HG02642 (cell line): ENCODE measurements around the gene SPI1.

ENCODE experiments used
- ATAC-seq: cut with Tn5 transposase; IDR thresholded peaks from one replicate; pipeline ENCODE4 v1.9.1; 2021; ENCODE audit warnings: mild to moderate bottlenecking; ENCODE audit not compliant: unreplicated experiment, poor library complexity

SPI1 gene

DNA sequence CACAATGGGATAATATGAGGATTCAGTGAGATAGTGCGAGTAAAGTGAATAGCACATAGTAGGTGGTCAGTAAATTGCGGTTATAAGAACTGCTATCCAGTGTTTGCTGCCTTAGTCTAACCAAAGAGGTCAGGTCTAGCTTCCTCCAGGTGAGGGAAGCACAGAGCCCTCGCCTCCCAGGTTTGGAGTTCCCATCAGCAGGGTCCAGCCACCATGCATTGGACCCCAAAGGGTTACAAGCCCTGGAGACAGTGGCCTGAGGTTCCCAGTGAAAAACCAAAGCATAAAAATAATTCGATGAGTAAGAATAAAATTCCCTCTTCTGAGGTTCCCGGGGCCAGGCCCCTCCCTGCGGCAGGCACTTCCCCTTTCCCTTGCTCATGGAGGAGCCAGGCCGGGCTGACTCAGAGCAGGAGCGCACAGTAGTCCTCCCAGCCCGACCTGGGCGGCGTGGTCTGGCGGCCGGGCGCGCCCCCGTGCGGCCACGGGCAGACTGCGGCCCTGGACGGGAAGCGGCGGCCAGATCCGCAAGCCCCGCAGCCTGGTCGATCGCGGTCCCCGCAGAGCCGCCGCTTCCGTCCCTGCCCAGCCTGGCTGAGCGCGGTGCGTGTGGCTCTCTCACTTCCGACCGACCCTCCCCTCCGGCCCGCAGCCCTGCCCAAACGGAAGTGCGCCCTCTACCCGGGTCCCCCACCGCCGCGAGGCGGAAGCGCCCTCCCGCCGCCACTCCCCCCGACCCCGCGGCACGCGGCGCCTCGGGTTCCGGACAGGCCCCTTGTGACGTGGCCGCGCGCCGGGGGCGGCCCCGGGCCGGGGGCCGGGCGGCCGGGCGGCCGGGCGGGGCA lies 29.6 kb upstream of the SPI1 start, which contains the start of gene SLC39A13:
Gene SLC39A13 (plus strand): TSS at position 845 of the 845 bp plus-strand sequence. CDS start 1,505 bp downstream, outside the sequence.
- ATAC-seq, result peak; percentile 82

DNA sequence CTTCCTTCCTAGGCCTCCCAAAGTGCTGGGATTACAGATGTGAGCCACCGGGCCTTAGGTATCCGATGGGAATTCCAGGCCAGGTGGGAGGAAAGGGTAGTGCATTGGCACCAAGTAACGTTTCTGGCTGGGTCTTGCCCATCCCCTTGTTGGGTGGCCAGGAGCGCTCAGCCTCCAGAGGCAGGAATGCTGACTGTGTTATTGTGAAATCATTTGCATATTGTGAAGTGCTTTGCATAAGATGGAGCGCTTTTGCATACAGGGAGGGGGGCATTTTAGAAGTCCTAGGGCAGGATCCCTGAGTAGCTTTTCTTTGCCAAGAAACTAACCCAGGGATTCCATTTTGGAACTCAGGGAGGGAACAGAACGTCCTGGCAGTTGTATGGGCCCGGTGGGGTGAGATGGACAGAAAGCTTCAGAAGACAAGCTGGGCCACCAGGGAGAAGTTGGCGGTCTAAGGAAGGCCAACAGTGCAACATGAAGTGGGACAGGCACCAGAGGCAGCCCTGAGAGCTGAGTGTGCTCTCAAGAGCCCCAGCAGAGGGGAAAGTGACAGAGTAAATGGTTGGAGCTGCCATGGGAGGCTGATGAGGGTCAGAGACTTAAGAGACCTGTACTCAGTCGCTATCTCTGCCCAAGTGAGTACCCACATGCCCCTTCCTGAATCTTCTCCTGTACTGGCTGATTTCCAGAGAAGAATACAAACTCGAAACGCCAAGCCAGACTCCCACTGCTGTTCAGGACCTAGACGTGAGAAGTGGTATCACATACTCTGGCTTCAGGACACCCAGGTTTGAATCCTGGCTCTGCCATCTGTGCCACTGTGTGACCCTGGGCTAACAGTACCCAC lies 28.8 kb upstream of the SPI1 start:
- ATAC-seq, result no peak

DNA sequence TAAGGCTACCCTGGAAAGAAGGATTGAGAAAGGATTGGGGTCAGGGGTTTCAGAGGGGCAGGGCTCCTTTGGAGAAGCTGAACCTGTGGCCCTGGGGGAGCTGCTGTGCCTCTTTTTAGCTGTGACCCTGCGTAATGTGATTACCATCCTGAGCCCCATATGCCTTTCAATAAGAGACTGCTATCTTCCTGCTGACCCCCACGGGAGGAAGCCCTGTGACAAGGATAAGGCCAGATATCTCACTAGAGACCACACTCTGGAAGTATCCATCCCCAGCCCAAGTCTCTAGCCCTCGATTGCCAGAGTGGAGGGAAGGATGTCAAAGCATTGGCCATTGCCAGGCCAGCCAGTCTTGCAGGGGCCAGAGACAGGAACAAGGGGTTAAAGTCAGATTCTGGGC lies 25.2 kb upstream of the SPI1 start:
- no peak for ATAC-seq

DNA sequence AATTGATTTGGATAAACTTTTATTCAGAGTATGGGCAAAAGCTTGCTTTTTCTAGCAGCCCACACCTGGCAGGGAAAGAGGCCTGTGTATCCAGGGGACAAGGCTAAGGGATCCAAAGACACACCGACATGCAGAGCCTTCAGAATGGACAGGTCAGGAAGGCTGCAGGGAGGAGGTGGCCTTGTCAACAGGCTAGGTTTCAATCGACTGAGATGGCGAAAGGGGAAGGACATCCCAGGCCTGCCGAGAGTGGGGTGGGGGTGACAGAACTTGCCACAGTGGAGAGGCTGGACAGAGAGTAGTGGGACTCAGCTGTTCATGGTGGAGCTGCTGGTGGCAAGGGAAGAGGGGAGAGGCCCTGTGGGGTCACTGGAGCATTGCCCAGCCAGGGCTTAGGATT lies 24.8 kb upstream of the SPI1 start:
- ATAC-seq, result no peak

DNA sequence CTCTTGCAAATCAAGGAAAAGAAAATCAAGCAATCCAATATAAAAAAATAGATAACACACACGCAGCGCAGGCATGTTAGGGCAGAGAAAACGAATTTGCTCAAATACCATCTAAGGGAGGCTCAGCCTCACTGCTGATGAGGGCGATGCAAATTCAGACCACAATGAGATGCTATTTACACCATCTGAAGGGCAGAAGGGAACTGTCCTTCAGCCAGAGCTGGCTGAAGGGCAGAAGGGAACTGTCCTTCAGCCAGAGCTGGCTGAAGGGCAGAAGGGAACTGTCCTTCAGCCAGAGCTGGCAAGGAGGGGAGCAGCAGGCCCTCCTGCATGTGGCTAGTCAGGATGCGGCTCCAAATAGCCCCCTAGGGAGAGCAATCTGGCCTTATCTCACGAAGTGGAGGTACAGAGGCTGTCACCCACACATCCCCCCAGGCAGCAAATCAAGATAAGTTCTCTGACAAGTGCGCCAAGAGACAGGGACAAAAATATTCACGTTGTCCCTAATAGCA lies 22.5 kb upstream of the SPI1 start:
- peak; percentile 60 for ATAC-seq

DNA sequence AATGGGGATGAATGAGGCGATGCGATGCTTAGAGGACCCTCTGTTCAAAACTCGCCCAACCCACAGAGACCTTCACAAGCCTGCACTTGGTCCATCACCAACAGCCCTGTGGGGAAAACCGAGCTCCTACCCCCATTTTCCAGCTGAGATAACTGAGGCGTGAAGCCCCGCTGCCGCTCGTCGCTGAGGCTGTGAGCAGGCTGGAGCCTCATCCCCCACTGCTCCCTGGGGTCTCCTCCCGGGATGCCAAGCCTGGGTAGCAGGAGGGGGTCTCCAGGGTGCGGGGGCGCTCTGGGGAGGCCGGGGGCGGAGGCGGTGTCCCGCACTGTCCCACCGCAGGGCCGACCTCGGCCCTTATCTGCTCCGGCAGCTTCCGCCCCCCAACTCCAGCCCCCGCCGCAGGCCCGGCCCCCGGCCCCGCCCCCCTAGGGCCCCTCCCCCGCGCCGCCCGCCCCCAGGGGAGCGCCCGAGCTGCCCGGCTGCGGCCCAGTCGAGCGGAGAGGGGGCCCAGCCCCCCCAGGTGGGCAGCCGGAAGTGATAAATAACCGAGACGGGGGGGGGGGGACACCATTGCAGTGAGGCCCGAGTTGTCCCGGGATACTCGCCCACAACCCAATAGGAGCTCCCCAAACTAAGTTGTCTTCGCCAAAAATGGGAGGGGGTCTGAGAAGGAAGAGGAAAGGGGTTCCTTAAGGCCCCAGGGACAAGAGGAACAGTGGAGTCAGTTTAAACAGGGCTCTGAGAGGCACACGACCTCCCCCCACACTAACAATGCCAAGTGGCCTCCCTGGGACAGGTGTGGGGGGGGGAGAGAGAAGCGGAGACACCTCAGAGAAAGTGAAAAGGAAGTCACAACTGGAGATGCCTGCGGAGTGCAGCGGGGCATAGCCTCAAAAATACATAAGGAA lies 21.8 kb upstream of the SPI1 start:
- peak; percentile 60 for ATAC-seq

DNA sequence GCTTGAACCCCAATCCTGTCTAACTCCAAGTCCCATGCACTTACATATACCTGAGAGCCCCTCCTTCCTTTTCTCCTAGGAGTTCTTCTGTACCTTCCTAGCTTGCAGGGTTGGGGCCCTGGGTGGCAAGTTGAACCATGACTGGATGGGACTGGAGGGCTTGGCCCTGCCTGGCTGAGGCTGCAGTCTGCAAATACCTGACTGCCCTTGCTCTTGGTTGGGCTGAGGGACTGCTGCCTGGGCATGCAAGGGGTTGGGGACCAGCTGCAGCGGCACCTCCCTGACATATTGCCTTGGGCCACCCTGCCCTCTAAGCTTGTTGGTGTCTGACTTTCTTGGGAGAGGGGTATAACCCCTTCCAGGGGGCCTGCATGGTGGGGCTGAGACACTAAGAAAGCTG lies 20.2 kb upstream of the SPI1 start:
- no peak for ATAC-seq

DNA sequence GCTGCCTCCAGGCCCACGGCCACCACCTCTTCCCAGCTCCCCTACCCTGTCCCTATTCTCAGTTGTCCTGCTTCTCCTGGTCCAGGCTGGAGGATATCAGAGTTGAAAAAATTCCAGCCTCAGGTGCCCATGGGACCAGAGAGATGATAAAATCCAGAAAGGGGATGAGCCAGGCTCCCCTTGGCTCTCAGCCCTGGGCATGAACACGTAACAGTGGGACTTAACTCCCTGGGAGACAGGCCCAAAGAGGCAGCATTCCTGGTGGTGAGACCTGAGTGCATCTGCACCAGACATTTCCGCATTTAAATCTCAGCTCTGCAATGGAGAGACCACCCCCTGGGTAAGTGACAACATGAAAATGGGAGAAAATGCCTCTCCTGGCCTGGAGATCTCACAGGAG lies 19.7 kb upstream of the SPI1 start:
- no peak for ATAC-seq

DNA sequence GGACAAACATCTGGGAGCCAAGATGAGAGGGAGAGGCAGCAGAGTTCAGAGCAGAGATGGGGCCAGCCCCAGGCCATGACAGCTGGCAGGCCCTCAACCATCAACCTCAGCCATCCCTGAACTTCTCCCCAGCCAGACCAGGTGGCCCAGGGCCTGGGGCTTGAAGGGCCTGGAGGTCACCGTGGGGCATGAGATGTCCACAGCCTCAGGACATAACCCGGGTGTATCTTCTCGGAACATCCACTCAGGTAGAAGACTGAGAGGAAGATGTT lies 17.6 kb upstream of the SPI1 start:
- ATAC-seq, result no peak

DNA sequence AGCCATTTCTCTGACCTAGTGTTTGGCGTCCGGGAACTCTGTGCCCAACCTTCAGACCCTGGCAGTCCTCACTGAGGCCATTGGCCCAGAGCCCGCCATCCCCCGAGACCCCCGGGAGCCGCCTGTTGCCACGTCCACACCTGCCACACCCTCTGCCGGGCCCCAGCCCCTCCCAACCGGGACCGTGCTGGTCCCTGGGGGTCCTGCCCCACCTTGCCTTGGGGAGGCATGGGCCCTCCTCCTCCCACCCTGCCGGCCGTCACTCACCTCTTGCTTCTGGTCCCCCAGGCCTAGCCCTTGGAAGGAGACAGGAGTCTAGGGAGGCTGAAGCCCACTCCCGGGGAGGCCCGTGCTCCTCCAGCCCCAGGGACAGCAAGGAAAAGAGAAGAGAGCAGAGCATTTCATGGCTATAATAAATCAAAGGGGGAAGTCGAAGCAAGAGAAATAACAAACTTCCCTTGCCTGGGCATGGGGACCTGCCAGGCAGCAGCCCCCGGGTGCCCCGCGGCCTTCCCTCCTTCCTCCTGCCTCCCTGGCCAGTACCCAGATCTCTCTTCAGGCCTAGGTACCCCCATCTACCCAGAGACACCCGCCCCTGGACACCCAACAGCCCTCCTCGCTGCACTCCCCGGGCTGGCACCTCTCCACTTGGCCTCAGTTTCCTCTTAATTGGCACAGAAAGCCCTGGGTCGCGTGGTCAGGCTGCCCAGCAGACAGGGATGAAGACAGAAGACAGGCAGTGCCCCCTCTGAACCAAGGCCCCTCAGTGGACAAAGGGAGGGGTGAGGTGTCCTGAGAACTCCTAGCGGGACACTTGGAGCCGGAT lies 17.1 kb upstream of the SPI1 start:
- no peak for ATAC-seq

DNA sequence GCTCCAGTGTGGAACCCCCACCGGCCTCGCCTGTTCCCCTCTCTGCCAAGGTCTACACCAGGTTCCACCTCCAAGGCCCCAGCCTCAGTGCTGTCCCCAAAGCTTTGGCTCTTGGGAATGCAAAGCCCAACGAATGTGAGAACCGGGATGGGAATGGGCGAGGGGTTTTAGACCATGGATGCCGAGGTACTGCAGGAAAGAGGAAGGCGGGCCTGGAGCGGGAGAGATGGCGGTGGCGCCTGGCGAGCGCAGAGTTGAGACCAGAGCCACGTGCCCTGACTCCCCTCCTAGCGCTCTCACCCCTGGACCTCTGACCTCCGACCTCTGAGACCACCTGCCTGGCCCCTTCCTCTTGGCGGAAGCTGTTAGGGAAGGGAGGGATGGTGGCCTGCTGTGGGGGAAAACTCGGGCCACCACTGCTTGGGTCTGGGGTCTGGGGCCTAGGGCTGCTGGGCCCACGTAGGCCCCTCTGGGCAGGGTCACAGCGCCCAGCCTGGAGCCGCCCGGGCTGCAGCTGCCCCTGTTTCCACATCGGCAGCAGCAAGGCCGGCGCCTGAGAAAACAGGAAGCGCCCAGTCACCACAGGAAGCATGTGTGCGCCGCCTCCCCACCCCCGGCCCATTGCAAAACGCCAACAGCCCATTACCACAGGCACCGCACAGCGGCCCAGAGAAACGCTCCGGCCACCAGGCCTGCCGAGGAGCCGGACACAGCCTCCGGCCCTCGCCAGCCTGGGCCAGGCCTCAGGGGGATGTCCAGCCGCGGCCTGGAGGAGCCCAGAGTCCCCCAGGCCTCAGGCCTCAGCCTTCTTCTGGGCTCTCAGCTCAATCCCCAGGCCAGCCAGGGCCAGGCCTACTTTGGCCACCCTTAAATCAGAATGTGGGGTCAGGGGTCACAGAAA lies 16.2 kb upstream of the SPI1 start:
- ATAC-seq, result peak; percentile 54

DNA sequence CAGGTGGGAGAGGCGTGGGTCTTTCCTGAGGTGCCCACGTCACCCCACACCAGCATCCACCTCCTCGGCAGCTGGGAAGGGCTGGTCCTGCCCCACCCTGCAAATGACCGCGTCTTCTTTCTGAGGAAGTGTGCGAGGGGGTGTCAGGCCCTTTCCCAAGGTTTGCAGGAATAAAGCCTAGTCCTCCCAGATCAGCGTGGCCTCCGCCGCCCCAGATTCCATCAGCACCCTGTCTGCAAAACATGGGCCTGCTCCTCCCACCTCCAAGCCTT lies 15.6 kb upstream of the SPI1 start:
- no peak for ATAC-seq

DNA sequence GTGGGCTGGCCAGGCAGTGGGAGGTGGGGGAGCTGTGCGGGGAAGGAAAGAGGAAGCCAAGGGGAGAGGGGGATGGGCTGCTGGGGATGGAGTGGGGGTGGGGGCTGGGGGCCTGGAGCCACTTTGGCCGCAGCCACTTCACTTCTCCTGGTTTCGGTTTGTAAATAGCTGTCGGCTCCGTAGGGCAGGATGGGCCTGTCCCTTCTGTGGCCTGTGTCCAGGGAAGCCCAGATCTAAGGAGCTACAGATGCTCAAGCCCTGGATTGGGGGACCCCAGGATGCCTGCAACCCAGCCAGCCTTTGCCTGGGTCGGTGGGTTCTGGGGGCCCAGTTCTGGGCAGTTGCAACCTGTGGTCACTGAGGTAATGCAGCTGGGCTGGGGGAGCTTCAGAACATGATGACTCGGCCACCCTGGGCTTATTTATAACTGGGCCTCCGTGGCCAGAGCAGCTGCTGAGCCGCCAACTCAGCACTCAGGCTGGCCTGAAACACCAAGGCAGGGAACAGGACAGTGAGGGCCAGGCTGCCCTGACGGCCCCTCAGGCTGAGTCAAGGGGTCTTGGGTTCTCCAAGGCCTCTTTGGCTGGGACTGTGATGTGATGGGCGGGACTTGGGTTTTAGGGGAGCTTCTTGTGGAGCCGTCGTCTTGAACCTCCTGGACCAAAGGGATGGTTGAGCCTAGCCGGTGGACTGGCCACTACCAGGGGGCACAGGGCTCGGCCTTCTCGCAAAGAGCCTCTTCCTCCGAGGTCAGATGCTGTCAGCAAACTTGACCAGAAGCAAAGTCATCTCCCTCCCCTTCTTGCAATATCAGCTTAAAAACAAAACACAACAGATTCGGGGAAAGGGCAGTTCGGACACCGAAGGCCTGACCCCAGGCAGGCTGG lies 15.1 kb upstream of the SPI1 start:
- no peak for ATAC-seq

DNA sequence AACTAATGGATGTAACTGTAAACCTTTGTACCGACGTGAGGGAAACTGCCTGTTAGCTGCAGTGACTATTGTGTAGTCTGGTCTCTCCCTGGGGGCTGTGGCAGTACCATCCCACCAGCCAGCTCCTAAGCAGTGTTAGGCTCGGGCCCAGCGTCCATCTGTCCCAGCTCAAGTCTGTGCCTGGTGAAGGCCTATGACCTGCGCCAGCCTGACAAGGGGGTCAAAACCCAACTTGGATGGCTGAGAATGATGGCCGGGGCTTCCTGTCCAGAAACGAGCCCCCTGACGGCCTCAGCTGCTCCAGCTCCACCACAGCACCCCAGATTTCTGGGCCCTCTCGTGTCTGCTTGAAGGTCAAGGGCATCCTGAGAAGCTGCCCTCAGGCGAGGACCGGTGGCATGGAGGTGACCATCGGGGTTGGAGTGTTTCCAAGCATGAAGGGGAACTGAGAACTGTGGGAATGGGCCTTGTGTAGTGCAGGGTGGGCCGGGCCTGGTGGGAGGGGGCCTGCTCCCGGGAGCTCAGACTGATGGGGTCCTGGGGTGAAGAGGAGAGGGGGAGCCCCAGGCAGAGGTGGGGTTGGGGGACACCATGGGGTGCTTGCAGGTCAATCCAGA lies 14.3 kb upstream of the SPI1 start:
- no peak for ATAC-seq

DNA sequence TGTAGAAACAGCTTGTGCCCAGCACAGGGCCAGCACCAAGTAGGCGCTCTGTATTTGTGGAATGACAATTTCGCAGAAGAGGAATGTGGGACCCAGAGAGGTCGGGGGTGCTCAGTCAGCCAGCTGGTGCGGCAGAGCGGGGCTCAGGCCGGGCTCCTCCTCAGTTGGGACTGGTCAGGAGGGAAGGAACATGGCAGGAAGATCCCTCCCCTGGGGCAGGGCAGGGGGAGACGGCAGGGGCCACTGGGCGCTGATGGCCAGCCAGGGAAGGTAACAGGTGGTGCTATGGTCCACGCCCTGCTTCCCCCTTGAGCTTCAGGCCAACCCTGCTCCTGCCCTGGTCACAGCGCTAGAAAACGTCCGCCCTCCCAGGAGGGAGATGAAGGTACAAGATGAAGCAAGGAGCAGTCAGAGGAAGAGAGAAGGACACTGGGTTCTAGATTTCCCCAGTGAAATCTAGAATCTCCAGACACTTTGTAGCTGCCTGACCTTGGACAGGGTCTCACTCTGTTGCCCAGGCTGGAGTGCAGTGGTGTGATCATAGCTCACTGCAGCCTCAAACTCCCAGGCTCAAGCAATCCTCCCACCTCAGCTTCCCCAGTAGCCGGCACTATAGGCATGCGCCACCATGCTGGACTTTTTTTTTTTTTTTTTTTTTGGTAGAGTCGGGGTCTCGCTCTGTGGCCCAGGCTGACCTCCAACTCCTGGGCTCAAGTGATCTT lies 13.5 kb upstream of the SPI1 start:
- ATAC-seq, result no peak

DNA sequence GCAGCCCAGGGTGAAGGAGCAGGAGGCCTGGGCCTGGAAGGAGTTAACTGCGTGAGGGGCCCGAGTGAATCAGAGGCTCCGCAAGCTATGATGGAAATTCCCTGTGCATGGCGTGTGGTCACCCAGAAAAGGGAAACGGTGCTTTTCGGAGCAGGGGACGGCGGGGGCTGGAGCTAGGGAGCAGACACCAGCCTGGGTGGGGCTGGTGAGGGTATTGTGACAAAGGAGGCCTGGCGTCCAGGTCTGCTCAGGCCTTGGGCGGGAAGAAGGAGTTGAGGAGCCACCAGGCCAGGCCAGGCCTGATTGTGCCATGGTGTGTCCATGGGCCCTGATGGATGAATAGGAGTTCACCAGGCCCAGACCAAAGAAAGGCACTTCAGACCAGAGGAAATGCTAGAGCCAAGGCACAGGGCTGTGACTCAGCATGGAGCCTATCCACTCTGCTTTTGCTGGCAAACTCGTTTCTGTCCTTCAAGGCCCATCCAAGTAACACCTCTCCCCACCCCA lies 12.8 kb upstream of the SPI1 start:
- ATAC-seq, result no peak

DNA sequence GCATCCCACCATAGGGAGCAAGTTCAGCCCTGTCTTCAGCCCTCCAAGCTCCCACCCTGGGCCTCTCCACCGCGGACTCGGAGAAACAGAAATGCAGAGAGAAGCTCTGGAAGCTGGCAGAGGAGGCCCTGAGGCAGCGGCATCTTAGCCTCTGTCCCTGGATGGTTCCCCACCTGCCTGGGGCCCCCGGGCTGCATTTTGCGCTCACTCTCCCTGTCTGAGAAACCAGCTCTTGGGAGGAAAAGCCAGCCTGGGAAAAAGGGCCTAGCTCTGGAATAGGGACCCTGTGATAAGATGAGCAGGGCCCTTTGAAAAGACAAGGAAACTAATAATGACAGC lies 12.0 kb upstream of the SPI1 start:
- ATAC-seq, result no peak
